OCI-LY1 (cell line): Measurements from ENCODE around the gene SDC1.

Experiments
- H2AFZ ChIP-seq: fragments of 200-600 bp; sonication (generic), shearing (Covaris generic); 2 replicates; pipeline ENCODE4 v1.6.0; 2014; ENCODE audit warnings: antibody characterized with exemption, mild to moderate bottlenecking, low read length
- H3F3A ChIP-seq: fragments of 200-600 bp; sonication (generic), shearing (Covaris generic); 2 replicates; pipeline ENCODE4 v1.6.0; 2014; ENCODE audit warnings: mild to moderate bottlenecking, antibody characterized with exemption, low read length, moderate library complexity; ENCODE audit not compliant: insufficient read depth
- H3K27ac ChIP-seq: fragments of 200-600 bp; sonication (generic); 2 replicates; pipeline ENCODE4 v1.5.1; 2014; ENCODE audit warnings: low read length, mixed run types, mild to moderate bottlenecking, low read depth; ENCODE audit not compliant: poor library complexity, severe bottlenecking
- H3K27me3 ChIP-seq: fragments of 200-600 bp; sonication (generic); 2 replicates; pipeline ENCODE4 v1.6.0; 2014; ENCODE audit warnings: antibody characterized with exemption, mild to moderate bottlenecking, low read length, moderate library complexity; ENCODE audit not compliant: insufficient read depth
- H3K36me3 ChIP-seq: fragments of 200-600 bp; sonication (generic); 2 replicates; pipeline ENCODE4 v1.6.1; 2014; ENCODE audit warnings: mild to moderate bottlenecking, antibody characterized with exemption, low read length, moderate library complexity, mixed read lengths; ENCODE audit not compliant: insufficient read depth
- H3K4me1 ChIP-seq: fragments of 200-600 bp; sonication (generic); 2 replicates; pipeline ENCODE4 v1.5.1; 2014; ENCODE audit warnings: mild to moderate bottlenecking, low read length, moderate library complexity; ENCODE audit not compliant: insufficient read depth, severe bottlenecking
- H3K4me2 ChIP-seq: fragments of 200-600 bp; sonication (generic), shearing (Covaris generic); 2 replicates; pipeline ENCODE4 v1.6.1; 2014; ENCODE audit warnings: low read length
- H3K4me3 ChIP-seq: fragments of 200-600 bp; sonication (generic); 2 replicates; pipeline ENCODE4 v1.5.1; 2014; ENCODE audit warnings: low read length, low read depth, mild to moderate bottlenecking, mixed read lengths; ENCODE audit not compliant: poor library complexity, severe bottlenecking
- H3K79me2 ChIP-seq: fragments of 200-600 bp; shearing (Covaris generic); 2 replicates; pipeline ENCODE4 v1.6.1; 2016; ENCODE audit warnings: mixed run types, low read length, mixed read lengths; ENCODE audit not compliant: insufficient read depth
- H3K9ac ChIP-seq: fragments of 200-600 bp; sonication (generic), shearing (Covaris generic); 2 replicates; pipeline ENCODE4 v1.6.1; 2014; ENCODE audit warnings: mild to moderate bottlenecking, low read length, mixed read lengths
- H3K9me2 ChIP-seq: fragments of 200-600 bp; sonication (generic), shearing (Covaris generic); 2 replicates; pipeline ENCODE4 v1.6.1; 2014; ENCODE audit warnings: low read depth, mild to moderate bottlenecking, low read length, mixed read lengths
- H3K9me3 ChIP-seq: fragments of 200-600 bp; shearing (Covaris generic); 2 replicates; pipeline ENCODE4 v1.6.1; 2014; ENCODE audit warnings: low read length, mixed read lengths
- H4K20me1 ChIP-seq: fragments of 200-600 bp; sonication (generic), shearing (Covaris generic); 2 replicates; pipeline ENCODE4 v1.6.0; 2016; ENCODE audit warnings: mild to moderate bottlenecking, low read length; ENCODE audit not compliant: insufficient read depth
- CTCF ChIP-seq: fragments of 200-600 bp; sonication (generic), shearing (Covaris generic); IDR thresholded peaks from 2 replicates; pipeline ENCODE4 v1.5.1; 2017; ENCODE audit warnings: mild to moderate bottlenecking, antibody characterized with exemption, low read length, moderate library complexity, mixed read lengths
- EZH2 ChIP-seq: fragments of 200-600 bp; sonication (generic), shearing (Covaris generic); IDR thresholded peaks from 2 replicates; pipeline ENCODE4 v1.8.0; 2017; ENCODE audit warnings: borderline replicate concordance, mixed run types, mild to moderate bottlenecking, antibody characterized with exemption, low read length, moderate library complexity, mixed read lengths

SDC1 gene

GRCh38 chr2:20212459-20212870 is 12.5 kb downstream of the SDC1 start:
- no peaks in the 10 kb centered on the region for H4K20me1 ChIP-seq
- no peaks in the 10 kb centered on the region for H3K9me3 ChIP-seq
- H3F3A ChIP-seq, result no peaks in the 10 kb centered on the region
- no peak overlapping the region for H3K4me2 ChIP-seq
- no peaks in the 10 kb centered on the region for H3K9me2 ChIP-seq
- no peaks in the 10 kb centered on the region for H3K36me3 ChIP-seq
- TF ChIP-seq EZH2 (no peak), CTCF (no peak)
- no peak overlapping the region for H3K4me3 ChIP-seq
- no peak overlapping the region for H3K27ac ChIP-seq
- H2AFZ ChIP-seq, result no peak overlapping the region
- no peaks in the 10 kb centered on the region for H3K4me1 ChIP-seq
- H3K9ac ChIP-seq, result no peak overlapping the region
- peaks cover 14% of the 10 kb centered on the region; the same call in 1 of the 2 replicates for H3K27me3 ChIP-seq
- H3K79me2 ChIP-seq, result no peaks in the 10 kb centered on the region

- Histone ChIP-seq H3K27me3 (peaks cover 14% of the 10 kb centered on the region; the same call in 1 of the 2 replicates), H3F3A (no peaks in the 10 kb centered on the region), H3K36me3 (no peaks in the 10 kb centered on the region), H3K4me2 (no peak overlapping the region), H3K27ac (no peak overlapping the region), H3K79me2 (no peaks in the 10 kb centered on the region), H4K20me1 (no peaks in the 10 kb centered on the region), H3K4me3 (no peak overlapping the region), H2AFZ (no peak overlapping the region), H3K9me3 (no peaks in the 10 kb centered on the region), H3K9me2 (no peaks in the 10 kb centered on the region), H3K4me1 (no peaks in the 10 kb centered on the region), H3K9ac (no peak overlapping the region)
- TF ChIP-seq CTCF (no peak), EZH2 (no peak)
These were observed 13.0 kb downstream of the SDC1 start for GRCh38 chr2:20211860-20212458.

GRCh38 chr2:20211420-20211819 is 13.5 kb downstream of the SDC1 start:
- H2AFZ ChIP-seq, result no peak overlapping the region
- no peaks in the 10 kb centered on the region for H3K9me2 ChIP-seq
- H3K9me3 ChIP-seq, result no peaks in the 10 kb centered on the region
- no peaks in the 10 kb centered on the region for H3F3A ChIP-seq
- H3K27ac ChIP-seq, result no peak overlapping the region
- peaks cover 14% of the 10 kb centered on the region; the same call in 1 of the 2 replicates for H3K27me3 ChIP-seq
- no peak overlapping the region for H3K4me3 ChIP-seq
- H3K36me3 ChIP-seq, result no peaks in the 10 kb centered on the region
- H3K79me2 ChIP-seq, result no peaks in the 10 kb centered on the region
- H4K20me1 ChIP-seq, result no peaks in the 10 kb centered on the region
- H3K4me2 ChIP-seq, result no peak overlapping the region
- H3K4me1 ChIP-seq, result no peaks in the 10 kb centered on the region
- no peak overlapping the region for H3K9ac ChIP-seq
- TF ChIP-seq EZH2, result no peak
- TF ChIP-seq CTCF, result no peak
